Measurements from ENCODE around the gene HIF1AN.

Gene HIF1AN

DNA sequence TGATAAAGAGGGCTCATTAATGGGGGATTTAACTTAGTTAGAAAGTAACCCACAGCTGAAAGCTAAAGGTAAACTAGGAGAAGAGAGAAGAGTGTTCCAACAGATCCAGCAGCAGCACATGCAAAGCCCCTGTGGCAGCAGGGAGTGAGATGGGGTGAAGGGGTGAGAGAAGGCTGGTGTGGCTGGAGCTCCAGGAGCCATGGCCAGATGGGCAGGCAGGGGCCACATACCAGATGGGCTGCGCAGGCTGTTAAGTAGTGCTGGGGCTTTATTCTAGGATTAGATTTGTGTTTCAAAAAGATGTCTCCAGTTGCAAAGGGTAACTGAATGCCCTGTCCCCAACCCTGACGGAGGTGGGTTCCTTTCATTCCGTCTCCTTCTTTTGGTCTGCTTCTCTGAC is 33.2 kb downstream of the HIF1AN start:
- no peak overlapping the region for H3K27ac ChIP-seq (replicated peaks)
- TF ChIP-seq POLR2AphosphoS5 (IDR thresholded peaks at IDR 0.05; ENCODE audit: low read depth) (no peak), SPI1 (IDR thresholded peaks at IDR 0.05; ENCODE audit: borderline replicate concordance, low read depth) (no peak), GABPA (IDR thresholded peaks at IDR 0.05; ENCODE audit: low read depth) (no peak)
- TF ChIP-seq, protein P1, sequence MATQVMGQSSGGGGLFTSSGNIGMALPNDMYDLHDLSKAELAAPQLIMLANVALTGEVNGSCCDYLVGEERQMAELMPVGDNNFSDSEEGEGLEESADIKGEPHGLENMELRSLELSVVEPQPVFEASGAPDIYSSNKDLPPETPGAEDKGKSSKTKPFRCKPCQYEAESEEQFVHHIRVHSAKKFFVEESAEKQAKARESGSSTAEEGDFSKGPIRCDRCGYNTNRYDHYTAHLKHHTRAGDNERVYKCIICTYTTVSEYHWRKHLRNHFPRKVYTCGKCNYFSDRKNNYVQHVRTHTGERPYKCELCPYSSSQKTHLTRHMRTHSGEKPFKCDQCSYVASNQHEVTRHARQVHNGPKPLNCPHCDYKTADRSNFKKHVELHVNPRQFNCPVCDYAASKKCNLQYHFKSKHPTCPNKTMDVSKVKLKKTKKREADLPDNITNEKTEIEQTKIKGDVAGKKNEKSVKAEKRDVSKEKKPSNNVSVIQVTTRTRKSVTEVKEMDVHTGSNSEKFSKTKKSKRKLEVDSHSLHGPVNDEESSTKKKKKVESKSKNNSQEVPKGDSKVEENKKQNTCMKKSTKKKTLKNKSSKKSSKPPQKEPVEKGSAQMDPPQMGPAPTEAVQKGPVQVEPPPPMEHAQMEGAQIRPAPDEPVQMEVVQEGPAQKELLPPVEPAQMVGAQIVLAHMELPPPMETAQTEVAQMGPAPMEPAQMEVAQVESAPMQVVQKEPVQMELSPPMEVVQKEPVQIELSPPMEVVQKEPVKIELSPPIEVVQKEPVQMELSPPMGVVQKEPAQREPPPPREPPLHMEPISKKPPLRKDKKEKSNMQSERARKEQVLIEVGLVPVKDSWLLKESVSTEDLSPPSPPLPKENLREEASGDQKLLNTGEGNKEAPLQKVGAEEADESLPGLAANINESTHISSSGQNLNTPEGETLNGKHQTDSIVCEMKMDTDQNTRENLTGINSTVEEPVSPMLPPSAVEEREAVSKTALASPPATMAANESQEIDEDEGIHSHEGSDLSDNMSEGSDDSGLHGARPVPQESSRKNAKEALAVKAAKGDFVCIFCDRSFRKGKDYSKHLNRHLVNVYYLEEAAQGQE (IDR thresholded peaks at IDR 0.05; ENCODE audit: insufficient replicate concordance, low read depth), result no peak
- TF ChIP-seq, protein P2, sequence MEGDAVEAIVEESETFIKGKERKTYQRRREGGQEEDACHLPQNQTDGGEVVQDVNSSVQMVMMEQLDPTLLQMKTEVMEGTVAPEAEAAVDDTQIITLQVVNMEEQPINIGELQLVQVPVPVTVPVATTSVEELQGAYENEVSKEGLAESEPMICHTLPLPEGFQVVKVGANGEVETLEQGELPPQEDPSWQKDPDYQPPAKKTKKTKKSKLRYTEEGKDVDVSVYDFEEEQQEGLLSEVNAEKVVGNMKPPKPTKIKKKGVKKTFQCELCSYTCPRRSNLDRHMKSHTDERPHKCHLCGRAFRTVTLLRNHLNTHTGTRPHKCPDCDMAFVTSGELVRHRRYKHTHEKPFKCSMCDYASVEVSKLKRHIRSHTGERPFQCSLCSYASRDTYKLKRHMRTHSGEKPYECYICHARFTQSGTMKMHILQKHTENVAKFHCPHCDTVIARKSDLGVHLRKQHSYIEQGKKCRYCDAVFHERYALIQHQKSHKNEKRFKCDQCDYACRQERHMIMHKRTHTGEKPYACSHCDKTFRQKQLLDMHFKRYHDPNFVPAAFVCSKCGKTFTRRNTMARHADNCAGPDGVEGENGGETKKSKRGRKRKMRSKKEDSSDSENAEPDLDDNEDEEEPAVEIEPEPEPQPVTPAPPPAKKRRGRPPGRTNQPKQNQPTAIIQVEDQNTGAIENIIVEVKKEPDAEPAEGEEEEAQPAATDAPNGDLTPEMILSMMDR (IDR thresholded peaks at IDR 0.05; ENCODE audit: insufficient read depth, low read length), result no peak
- no peak overlapping the region for H3K4me3 ChIP-seq (replicated peaks; ENCODE audit: insufficient read depth, low read length)
- no peak for DNase-seq (ENCODE audit: low read depth in 1 of 2, low spot score in 1 of 2)
- H3K27me3 ChIP-seq (ENCODE audit: insufficient read depth, poor library complexity, severe bottlenecking), result peaks cover 19% of the 10 kb centered on the region

- Histone ChIP-seq H3K4me3 (replicated peaks; ENCODE audit: insufficient read depth, low read length) (no peak overlapping the region), H3K27me3 (ENCODE audit: insufficient read depth, poor library complexity, severe bottlenecking) (peaks cover 19% of the 10 kb centered on the region), H3K27ac (replicated peaks) (no peak overlapping the region)
- DNase-seq (ENCODE audit: low read depth in 1 of 2, low spot score in 1 of 2), result no peak
- no peak for TF ChIP-seq GABPA (IDR thresholded peaks at IDR 0.05; ENCODE audit: low read depth)
- TF ChIP-seq SPI1 (IDR thresholded peaks at IDR 0.05; ENCODE audit: borderline replicate concordance, low read depth), result no peak
- TF ChIP-seq, protein P1 (IDR thresholded peaks at IDR 0.05; ENCODE audit: insufficient replicate concordance, low read depth), result no peak
- TF ChIP-seq, protein P2 (IDR thresholded peaks at IDR 0.05; ENCODE audit: insufficient read depth, low read length), result no peak
- TF ChIP-seq POLR2AphosphoS5 (IDR thresholded peaks at IDR 0.05; ENCODE audit: low read depth), result no peak
Measured at GRCh38 chr10:100569687-100570481, 34.1 kb downstream of the HIF1AN start.

GRCh38 chr10:100570506-100570905 is 34.8 kb downstream of the HIF1AN start:
- DNase-seq (ENCODE audit: low read depth in 1 of 2, low spot score in 1 of 2), result no peak
- Histone ChIP-seq H3K27ac (replicated peaks) (no peak overlapping the region), H3K4me3 (replicated peaks; ENCODE audit: insufficient read depth, low read length) (no peak overlapping the region), H3K27me3 (ENCODE audit: insufficient read depth, poor library complexity, severe bottlenecking) (peaks cover 19% of the 10 kb centered on the region)
- TF ChIP-seq, protein P1 (IDR thresholded peaks at IDR 0.05; ENCODE audit: insufficient replicate concordance, low read depth), result no peak
- TF ChIP-seq POLR2AphosphoS5 (IDR thresholded peaks at IDR 0.05; ENCODE audit: low read depth) (no peak), GABPA (IDR thresholded peaks at IDR 0.05; ENCODE audit: low read depth) (no peak), SPI1 (IDR thresholded peaks at IDR 0.05; ENCODE audit: borderline replicate concordance, low read depth) (no peak)
- TF ChIP-seq, protein P2 (IDR thresholded peaks at IDR 0.05; ENCODE audit: insufficient read depth, low read length), result no peak

Measured in HL-60 (cell line).